SK-N-MC (cell line): ENCODE results near the gene NCBP3.

Experiments
- EZH2 ChIP-seq: fragments of 200-600 bp; sonication (generic); IDR thresholded peaks from one replicate; pipeline ENCODE4 v1.6.1; 2017; ENCODE audit warnings: antibody characterized with exemption
- FOXP2 ChIP-seq: optimal IDR thresholded peaks from 2 replicates; pipeline ENCODE3; 2011; ENCODE audit warnings: mild to moderate bottlenecking, moderate library complexity; ENCODE audit not compliant: insufficient read depth; ENCODE audit errors: extremely low read length, control extremely low read depth
- POLR2AphosphoS5 ChIP-seq: IDR thresholded peaks from 2 replicates; pipeline ENCODE4 v1.6.1; 2012; ENCODE audit warnings: mild to moderate bottlenecking, low read depth, low read length, borderline replicate concordance

GRCh38 chr17:3836551-3836950 lies 9.5 kb downstream of the NCBP3 start:
- TF ChIP-seq FOXP2 = no peak
- TF ChIP-seq POLR2AphosphoS5 = no peak
- TF ChIP-seq EZH2 = no peak
